HG03565 (cell line): ENCODE measurements around the gene GPR55.
"Not testable (repeated sequence)": the region's sequence is repeated elsewhere in the genome, so short reads cannot be mapped to it uniquely, and the experiment has no call there.

Experiments
- ATAC-seq: cut with Tn5 transposase; IDR thresholded peaks from one replicate; pipeline ENCODE4 v1.9.1; 2021; ENCODE audit warnings: mild to moderate bottlenecking, moderate library complexity; ENCODE audit not compliant: unreplicated experiment

GPR55 gene

DNA sequence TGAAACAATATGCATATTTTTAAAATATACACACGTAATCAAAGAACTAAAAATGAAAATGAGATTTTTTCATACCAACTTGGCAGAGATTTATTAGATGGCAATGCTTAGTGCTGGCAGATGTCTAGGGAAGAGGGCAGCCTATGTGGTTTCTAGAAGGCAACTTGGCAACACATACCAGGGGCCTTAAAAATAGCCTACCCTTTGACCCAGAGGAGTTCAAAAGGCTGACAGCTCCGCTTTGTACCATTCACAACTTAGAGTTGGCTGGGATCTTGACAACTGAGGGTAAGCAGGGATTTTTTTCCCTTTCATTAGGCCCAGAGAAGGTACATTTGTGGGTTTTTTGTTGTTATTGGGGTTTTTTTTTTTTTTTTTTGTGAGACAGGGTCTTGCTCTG, 26.4 kb upstream of the GPR55 start:
- no peak for ATAC-seq

DNA sequence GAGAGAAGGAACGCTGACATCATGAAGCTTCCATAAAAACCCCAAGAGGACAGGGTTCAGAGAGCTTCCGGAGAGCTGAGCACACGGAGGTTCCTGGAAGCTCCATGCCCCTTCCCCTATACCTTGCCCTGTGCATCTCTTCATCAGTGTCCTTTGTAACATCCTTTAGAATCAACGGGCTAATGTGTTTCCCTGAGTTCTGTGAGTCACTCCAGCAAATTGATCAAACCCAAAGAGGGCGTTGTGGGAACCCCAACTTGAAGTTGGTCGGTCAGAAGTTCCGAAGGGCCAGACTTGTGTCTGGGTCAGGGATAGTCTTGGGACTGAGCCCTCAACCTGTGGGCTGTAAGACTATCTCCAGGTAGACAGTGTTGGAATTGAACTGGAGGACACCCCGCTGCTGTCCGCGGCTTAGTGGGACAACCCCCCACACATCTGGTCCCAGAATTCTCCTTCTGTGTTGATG, 25.9 kb upstream of the GPR55 start:
- no peak for ATAC-seq

DNA sequence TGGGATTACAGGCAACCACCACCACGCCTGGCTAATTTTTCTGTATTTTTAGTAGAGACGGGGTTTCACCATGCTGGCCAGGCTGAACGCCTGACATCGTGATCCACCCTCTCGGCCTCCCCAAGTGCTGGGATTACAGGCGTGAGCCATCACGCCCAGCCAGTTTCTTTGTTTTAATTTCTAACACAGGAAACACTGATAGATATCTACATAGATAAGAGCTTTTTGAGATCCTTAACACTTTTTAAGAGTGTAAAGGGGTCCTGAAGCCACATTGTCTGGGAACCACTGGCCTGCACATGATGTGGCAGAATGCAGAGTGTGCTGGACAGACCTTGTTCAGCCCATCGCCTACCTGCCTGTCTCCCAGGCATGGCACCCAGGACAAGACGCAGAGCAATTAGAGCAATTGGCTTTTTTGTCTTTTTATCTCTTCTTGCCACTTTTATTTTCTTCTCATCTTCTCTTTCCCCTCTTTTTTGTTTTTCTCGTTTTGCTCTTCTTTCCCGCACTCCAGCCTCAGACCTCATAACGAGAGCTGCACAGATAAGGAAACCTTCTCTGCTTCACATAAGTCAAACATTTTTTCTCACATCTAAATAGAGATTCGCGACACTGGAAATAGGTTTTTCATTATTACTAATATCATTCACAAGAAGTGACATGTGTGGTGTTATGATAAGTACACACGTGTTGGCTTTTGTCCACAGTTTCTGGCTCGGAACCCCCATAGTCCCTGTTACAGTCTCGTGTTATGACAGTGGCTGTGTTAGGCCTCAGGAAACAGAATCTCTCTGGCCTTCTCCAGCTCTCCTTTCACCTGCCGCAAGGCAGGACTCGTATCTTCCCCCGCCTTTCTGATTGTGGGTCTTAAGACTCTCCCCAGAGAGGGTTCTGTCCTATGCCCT, 25.2 kb upstream of the GPR55 start:
- peak; percentile 58 for ATAC-seq

DNA sequence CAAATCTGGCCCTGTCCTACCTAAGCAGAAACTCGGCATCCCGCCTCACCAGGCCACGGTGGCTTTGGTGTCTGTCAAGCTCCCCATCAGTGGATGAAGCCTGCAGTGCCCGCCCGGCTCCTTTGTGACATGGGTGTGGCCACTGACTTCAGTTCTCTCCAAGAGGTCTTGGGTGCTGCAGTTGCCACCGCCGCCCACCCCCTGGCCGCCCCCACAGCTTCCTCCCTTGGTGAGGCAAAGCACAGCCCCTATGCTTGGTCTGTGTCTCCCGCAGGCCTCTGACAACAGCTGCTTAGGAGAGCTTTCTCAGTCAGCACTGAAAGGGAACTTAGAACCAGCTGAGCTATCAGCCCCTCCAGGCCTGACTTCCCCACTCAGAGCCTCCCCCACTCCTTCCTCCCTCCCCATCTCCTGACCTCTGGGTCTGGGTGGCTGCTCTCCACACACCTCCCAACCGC, 22.9 kb upstream of the GPR55 start:
- ATAC-seq, result peak; percentile 23

DNA sequence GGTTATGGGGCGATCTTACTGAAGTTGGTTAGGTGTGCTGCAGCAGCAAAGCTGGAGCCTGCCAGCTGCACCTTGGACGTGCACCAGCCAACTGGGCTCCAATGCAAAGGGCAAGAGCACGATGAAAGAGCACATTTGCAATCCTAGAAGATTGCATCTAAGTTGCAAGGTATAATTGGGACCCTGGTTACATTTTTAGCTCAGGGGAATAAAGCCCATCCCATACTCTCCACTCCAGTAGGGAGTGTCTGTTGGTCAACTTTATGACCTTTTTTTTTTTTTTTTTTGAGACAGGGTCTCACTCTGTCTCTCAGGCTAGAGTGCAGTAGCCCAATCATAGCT, 22.2 kb upstream of the GPR55 start:
- ATAC-seq, result no peak

DNA sequence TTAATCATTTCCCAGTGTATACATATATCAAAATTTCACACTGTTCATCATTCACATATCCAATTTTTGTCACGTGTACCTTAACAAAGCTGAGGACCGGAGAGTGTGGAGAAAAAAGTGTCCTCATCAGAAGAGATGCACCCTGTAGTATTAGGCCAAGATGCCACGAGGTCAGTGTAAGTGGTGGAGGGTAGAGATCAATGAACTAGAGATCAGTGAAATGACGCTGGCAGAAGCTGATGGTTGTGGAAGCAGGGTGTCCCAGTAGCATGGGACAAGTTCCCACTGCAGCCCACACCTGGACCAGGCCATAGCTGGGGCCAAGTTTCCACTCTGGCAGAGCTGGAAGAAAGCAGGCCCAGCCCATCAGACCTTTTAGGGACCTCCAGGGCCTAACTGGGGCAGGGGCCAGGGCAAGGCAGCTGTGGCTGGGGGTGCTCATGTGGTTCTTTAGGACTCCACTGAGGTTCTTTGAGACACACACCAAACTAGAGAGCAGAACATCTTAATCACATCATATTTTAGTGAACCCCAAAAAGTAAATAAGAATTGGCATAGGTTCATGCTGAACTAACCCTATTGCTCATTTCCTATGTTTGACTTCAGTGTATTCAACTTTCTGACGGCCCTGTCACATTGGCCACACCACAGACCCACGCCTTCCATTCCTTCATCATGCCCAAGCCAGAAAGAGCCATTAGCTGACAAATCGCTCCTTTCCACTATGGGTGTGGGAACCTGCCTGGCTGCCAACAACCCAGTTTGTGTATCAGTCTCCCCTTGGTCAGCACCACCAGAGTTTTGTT, 21.6 kb upstream of the GPR55 start:
- ATAC-seq, result no peak

DNA sequence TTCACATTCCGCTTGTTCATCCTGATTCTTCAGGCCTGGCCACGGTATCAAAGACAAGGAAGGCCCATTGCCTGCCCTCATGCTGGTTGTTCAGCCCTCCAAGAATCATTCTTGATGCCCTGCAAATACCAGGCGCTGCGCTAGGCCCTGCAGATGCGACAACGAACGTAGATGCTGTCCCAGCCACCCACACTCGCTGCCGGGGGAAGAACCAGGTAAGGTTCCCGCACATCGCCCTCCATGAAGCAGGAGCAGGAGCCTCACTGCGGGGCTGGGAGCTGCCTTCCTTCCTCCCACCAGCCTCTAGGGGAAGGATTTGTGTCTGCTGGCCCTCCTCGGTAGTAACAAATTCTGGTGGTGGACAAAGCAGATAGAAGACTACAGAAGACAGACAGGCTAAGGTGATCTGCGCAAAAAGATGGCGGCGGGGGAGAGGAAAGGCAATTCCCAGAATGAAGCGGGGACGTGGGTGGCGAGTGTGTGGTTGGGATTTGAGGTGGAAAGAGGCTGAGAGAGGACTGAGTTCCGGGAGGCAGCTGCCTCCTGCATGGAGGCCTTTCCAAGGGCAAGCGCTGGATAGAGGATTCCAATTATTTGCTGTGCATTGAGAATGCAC, 19.8 kb upstream of the GPR55 start:
- no peak for ATAC-seq

DNA sequence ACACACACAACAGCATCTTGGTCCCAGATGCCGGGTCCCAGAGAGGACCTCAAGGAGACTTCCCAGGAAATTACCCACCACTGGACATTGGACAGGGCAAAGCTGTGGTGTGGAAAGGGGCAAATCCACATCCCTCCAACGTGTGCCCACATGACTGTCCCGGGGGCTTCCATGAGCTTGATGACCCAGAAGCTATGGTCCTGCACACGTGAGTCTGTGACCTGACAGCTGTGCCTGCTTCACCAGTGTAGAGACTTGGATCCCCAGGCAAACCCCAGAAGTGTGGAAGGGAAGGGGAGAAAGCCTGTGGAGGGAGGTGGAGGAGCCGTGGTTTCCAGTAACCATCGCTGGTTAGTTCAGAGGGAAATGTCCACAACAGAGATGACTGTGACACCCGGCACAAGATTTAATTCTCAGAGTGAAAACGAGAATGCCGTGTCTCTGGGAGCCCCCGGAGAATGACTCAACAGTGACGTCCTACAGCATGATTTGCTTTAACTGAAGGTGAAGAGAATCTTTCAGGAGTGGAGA, 19.1 kb upstream of the GPR55 start:
- ATAC-seq, result peak; percentile 41

DNA sequence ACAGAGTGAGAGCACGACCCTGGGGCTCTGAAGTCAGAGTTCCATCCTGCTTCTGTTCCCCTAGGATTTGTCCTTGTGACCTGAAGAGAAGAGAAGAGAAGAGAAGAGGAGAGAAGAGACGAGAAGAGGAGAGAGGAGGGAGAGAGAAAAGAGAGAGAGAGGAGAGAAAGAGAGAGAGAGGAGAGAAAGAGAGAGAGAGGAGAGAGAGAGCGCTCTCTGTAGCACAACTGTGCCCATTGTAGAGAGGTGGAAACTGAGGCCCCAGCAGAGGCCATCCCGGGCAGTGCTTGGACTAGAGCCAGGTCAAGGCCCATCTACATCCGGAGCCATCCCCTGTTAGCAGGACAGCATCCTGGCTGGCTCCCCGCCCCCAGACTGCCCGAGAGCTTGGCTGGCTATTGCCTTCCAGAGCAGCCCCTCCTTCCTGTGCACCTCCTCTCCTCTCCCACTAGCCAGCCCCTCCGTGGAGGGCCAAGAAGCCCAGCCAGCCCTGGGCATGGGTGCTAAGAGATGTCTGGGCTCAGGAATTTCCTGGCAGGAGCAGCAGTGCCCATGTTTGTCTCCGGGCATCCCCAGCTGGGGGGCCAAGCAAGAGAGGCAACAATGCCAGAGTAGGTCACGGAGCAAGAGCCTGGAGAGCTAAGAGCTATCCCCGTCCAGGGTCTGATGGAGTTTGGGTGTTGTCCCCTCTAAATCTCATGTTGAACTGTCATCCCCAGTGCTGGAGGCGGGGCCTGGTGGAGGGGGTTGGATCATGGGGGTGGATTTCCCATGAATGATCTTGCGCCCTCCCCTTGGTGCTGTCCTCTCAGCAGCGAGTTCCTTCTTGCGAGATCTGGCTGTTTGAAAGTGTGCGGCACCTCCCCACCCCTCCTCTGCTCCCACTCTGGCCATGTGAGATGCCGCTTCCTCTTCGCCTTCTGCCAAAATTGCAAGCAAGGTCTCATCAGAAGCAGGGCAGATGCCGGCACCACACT, 18.2 kb upstream of the GPR55 start:
- peak; percentile 45 for ATAC-seq

DNA sequence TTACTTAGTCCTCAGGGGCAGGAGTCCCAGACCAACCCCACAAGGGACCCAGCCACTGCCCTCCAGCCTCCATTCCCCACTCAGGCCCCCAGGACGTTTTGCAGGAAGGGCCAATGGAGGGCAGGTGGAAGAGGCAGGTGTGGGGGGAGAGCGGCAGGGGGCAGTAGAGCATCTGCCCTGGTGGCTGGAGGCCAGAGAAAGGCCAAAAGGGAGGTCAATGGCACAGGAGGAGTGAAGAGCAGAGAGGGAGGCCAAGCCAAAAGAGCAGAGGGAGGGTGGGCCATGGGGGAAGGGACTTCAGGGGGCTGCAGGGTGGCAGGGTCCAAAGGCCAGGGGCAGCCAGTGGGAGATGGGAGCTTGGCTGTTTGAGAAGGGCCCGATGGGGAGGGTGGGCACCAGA, 17.3 kb upstream of the GPR55 start:
- no peak for ATAC-seq

DNA sequence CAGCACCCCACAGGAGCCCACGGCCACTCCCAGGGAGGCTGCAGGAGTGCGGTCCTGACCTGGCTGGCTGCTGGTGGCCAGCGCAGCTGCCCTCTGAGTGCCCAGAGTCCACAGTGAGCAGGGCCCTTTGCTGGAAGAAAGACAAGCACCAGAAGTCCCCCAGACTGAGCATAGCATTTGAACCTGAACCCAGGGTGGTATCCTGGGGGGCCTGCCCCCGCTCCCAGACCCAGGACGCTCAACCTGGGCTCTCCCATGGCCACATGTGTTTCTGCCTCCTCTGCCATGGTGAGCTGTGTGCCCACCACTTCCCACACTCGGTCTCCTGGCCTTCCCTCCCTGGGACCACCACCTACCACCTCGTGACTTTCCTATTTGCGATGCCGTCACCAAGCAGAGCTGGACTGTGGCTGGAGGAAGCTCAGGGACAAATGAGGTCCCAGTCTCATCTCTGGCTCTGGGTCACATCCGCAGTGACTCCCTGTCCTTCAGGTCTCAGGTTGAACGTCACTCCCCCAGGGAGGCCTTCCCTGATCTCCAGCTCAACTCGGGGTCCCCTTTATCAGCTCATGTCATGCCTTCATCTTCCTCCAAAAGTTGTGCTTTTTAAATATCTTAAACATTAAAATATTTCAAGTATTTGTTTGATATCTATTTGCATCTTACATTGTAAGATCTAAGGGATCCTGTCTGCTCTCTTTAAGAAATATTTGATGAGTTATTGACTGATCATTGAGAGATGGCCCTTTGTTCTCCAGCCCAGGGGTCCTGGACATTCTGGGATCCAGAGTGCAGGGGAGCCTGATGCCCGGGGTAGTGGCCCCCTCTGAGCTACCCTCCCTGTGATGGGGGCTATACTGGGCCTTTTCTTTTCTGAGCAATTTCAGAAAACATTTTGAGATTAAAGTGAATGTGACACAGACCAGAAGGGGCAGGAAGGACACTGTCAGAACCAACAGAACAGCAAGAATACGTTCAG, 16.4 kb upstream of the GPR55 start:
- ATAC-seq, result no peak

DNA sequence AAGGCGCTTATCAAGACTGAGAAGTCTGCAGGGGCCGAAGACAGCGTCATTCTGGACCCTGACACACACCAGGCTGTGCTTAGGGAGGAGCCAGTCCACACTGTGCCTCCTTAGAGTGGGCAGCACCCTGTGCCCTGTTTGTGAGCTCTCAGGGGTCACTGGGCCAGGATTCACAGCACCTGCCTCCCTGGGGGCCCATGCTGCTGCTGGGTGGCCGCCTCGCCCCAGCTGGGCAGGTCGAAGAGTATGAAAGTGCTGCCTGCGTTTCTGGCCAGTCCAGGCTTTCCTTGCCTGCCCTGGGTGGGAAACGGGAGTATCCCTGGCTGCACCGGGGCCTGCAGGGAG, 15.4 kb upstream of the GPR55 start:
- ATAC-seq, result no peak

DNA sequence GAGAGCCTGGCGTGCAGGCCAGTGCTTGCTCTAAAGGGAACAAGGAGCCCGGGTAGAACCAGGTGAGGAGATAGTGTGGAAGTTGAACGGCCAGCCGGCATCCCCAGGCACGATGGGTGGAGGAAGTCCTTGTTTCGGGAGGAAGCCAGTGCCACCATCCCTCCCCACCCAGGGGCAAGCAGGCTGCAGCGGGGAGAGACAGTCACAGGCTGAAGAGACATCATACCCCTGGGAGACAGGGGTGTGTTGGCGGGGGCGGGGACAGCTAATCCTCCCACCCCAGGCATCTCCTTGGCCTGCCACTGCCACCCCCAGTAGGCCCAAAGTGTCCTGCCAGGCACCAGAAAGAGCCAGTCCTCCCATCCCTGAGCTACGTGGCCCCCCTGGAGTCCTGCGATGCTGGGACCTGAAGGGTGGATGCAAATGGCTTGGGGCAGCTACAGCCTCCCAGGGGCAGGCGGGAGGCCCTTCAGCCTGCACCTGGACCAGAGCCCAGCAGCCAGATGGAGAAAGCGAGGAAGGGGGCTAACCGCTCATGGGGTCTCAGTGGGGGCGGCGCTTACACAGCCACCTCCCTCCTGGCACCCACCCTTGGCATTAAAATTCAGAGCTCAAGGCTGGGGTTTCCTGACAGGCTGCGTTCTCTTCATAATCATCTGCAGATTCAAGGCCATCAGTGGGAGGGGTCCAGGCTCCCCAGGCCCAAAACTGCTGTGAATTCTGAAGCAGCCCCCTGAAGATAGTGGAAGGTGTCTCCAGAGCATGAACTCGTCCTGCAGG, 14.8 kb upstream of the GPR55 start:
- ATAC-seq, result no peak

DNA sequence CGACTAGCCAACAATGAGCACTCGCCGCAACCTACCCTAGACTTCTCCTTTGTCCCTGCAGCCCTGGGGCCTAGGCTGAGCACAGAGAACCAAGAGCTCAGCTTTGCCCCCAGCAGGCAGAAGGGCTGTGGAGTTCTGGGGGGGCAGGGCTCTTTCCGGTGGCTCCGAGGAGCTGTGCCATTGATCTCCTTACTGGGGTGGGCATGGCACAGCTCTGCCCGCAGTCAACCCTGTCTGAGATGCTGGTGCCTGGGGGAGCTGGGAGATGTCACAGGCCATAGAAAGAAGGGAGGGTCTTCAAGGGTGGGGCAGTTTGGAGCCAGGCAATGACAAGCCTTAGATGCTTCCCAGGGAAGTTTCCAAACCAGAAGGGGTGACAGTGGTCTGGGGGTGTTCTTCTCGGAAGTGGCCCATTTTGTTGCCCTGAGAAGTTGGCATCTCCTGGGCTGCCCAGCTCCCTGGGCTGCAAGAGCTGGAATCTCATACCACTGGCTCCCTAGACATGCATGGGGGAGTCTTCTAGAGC, 14.1 kb upstream of the GPR55 start:
- no peak for ATAC-seq

DNA sequence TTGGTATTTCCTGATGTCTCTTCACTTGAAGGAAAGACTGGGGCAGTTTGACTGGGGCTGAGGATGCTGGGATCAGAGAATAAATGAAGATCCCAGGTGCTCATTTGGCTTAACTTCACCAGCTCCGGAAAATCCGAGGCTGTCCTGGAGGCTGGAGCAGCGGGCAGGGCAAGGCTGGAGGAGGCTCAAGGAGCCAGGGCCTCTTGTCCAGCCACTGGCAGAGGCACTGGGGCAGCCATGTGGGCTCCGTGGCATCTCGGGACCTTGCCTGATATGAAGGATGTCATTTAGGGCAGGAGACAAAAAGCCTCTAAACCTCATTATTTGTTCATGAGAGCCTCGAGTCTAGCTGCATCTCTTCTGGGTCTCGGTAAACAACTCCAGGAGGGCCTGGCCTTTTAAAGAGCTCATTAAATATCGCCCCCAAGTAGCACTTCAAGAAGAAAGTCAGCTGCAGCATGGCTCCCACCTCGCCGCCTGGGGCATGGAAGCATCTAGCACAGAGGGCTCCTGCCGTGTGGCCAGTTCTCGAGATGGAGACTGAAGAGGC, 13.5 kb upstream of the GPR55 start:
- ATAC-seq, result no peak

DNA sequence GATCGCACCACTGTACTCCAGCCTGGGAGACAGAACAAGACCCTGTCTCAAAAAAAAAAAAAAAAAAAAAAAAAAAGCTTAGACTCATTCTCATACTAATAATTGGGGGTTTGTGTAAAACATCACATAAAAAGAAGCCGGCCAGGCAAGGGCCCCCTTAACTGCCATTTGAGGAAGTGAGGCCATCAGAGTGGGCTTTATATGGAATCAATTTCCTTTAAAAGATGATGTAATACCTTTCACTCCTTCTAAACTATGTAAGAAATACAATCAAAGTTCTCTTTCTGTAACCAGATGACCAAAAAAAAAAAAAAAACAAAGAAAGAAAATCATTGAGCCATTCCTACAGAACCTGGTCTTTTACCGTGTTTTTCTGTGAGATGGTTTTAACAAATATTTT, 13.1 kb upstream of the GPR55 start:
- ATAC-seq, result no peak

DNA sequence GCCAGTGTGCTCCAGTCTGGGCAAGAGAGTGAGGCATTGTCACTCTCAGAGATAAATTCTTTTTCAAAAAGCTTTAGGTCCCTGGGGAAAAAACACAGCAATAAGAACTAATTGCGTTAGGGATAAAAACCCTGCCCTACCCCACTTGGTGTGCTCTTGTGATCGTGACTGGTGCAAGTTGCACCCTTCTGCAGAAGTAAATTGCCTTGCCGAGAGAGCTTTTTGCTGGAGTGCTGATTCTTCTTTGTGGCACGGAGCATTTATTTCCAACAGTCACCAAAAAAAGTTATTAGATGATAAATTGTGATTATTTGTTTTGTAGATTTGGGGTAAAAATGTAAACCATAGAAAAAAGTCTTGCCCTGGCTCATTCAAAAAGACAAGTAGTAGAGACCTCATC, 12.3 kb upstream of the GPR55 start:
- ATAC-seq, result no peak

DNA sequence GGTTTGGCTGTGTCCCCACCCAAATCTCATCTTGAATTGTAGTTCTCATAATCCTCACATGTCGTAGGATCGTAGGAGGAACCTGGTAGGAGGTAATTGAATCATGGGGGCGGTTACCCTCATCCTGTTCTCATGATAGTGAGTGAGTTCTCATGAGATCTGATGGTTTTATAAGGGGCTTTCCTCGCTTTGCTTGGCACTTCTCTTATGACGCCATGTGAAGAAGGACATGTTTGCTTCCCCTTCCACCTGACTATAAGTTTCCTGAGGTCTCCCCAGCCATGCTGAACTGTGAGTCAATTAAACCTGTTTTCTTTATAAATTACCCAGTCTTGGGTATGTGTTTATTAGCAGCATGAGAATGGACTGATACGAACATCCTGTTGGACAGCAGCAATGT, 11.2 kb upstream of the GPR55 start:
- not testable (repeated sequence) for ATAC-seq
